ENCODE results near the gene EID2B.
A peak's percentile ranks its signal among the peaks of the same experiment; 100 is the strongest.

EID2B gene

GRCh38 chr19:39497996-39498797, 34.5 kb downstream of the EID2B start:
- TF ChIP-seq, protein P1, sequence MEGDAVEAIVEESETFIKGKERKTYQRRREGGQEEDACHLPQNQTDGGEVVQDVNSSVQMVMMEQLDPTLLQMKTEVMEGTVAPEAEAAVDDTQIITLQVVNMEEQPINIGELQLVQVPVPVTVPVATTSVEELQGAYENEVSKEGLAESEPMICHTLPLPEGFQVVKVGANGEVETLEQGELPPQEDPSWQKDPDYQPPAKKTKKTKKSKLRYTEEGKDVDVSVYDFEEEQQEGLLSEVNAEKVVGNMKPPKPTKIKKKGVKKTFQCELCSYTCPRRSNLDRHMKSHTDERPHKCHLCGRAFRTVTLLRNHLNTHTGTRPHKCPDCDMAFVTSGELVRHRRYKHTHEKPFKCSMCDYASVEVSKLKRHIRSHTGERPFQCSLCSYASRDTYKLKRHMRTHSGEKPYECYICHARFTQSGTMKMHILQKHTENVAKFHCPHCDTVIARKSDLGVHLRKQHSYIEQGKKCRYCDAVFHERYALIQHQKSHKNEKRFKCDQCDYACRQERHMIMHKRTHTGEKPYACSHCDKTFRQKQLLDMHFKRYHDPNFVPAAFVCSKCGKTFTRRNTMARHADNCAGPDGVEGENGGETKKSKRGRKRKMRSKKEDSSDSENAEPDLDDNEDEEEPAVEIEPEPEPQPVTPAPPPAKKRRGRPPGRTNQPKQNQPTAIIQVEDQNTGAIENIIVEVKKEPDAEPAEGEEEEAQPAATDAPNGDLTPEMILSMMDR (IDR thresholded peaks at IDR 0.05; ENCODE audit: control insufficient read depth, insufficient read depth, low read depth, low read length, missing control alignments): peak; percentile 44
- DNase-seq (ENCODE audit: low read depth): no peak
- H3K4me3 ChIP-seq (ENCODE audit: control insufficient read depth, low read depth, low read length): peak overlapping the region; percentile 5

DNA sequence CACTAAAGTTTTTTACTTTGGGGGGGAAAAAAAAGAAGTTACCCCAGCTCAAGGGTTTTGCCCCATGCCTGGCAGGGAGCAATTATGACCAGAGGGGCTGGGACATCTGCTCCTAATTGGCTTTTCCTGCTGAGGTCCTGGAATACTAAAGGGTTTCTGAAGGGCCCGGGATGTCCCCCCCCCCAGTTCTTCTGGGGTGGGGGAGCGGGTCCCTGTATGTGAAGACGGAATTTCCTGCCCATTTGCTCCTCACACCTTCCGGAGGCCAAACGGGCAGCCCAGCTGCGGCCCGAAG, 35.0 kb downstream of the EID2B start:
- no peak for DNase-seq (ENCODE audit: low read depth)
- peak overlapping the region; percentile 5 for H3K4me3 ChIP-seq (ENCODE audit: control insufficient read depth, low read depth, low read length)
- TF ChIP-seq, protein P1 (IDR thresholded peaks at IDR 0.05; ENCODE audit: control insufficient read depth, insufficient read depth, low read depth, low read length, missing control alignments): no peak

DNA sequence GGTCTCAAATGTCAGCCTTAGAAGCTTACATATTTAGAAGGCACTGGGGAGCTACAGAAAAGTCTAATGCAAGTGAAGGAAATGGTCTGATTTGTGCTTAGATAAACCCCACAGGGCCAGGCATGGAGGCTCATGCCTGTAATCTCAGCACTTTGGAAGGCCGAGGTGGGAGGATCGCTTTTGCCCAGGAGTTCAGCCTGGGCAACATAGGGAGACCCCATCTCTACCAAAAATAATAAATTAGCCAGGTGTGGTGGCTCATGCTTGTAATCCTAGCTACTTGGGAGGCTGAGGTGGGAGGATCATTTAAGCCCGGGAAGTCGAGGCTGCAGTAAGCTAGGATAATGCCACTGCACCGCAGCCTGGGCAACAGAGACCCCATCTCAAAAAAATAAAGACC, 36.6 kb downstream of the EID2B start:
- H3K4me3 ChIP-seq (ENCODE audit: control insufficient read depth, low read depth, low read length): no peak overlapping the region
- TF ChIP-seq, protein P1 (IDR thresholded peaks at IDR 0.05; ENCODE audit: control insufficient read depth, insufficient read depth, low read depth, low read length, missing control alignments): no peak
- DNase-seq (ENCODE audit: low read depth): no peak

DNA sequence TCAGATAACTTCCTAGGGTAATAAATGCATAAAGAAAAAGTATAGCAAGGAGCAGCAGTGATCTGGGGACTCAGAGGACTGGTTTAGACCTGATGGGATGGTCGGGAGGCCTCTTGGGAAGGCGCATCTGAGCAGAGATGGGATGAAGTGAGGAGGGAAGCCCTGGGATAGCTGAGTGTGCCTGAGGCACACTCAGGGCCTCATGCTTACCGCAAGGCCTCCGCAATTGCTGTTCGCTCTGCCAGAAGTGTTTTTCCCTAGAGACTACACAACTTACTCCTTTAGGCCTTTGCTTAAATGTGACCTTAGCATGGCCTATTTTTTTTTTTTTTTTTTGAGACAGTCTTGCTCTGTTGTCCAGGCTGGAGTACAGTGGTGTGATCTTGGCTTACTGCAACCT, 38.0 kb downstream of the EID2B start:
- TF ChIP-seq, protein P1 (IDR thresholded peaks at IDR 0.05; ENCODE audit: control insufficient read depth, insufficient read depth, low read depth, low read length, missing control alignments): no peak
- no peak for DNase-seq (ENCODE audit: low read depth)

GRCh38 chr19:39492788-39493187, 39.9 kb downstream of the EID2B start:
- H3K4me3 ChIP-seq (ENCODE audit: control insufficient read depth, low read depth, low read length): no peak overlapping the region
- TF ChIP-seq, protein P1 (IDR thresholded peaks at IDR 0.05; ENCODE audit: control insufficient read depth, insufficient read depth, low read depth, low read length, missing control alignments): no peak
- DNase-seq (ENCODE audit: low read depth): no peak

More for the DNA sequence above, 38.0 kb downstream of the EID2B start:
- H3K4me3 ChIP-seq (ENCODE audit: control insufficient read depth, low read depth, low read length): no peak overlapping the region

GRCh38 chr19:39492225-39492624, 40.4 kb downstream of the EID2B start:
- no peak overlapping the region for H3K4me3 ChIP-seq (ENCODE audit: control insufficient read depth, low read depth, low read length)
- no peak for DNase-seq (ENCODE audit: low read depth)
- TF ChIP-seq, protein P1 (IDR thresholded peaks at IDR 0.05; ENCODE audit: control insufficient read depth, insufficient read depth, low read depth, low read length, missing control alignments): no peak
